GM19023 (cell line): ENCODE data around the gene GTPBP3.

Experiments used
- ATAC-seq: cut with Tn5 transposase; IDR thresholded peaks from one replicate; pipeline ENCODE4 v1.9.1; 2021; ENCODE audit warnings: mild to moderate bottlenecking, moderate library complexity; ENCODE audit not compliant: unreplicated experiment

The GTPBP3 gene

DNA sequence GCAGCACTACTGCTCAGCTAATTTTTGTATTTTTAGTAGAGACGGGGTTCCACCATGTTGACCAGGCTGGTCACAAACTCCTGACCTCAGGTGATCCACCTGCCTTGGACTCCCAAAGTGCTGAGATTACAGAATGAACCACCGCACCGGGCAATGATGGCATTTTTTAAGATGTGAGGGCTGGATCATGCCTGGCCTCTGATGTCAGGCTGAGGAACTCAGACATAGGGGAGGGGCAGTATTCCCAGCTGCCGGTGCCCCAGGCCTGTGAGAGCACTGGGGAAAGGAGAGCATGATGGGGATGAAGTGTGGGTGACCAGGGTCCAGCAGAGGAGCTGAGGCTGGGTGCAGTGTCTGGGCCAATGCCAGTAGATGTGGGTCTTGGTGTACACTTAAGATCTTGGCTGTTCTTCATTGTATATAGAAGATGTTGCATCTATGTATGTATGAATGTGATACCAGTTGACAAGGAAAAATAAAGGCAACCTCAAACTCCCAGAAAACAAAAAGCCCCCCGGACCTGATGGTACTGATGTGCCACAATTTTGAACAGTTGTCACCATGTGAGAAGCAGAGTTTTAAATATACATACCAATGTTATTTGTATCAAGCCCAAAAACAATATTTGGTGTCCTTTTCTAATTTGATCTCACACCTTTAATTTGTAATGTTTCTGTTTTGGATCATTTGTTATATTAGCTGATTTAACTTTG is 43.2 kb downstream of the GTPBP3 start:
- no peak for ATAC-seq

DNA sequence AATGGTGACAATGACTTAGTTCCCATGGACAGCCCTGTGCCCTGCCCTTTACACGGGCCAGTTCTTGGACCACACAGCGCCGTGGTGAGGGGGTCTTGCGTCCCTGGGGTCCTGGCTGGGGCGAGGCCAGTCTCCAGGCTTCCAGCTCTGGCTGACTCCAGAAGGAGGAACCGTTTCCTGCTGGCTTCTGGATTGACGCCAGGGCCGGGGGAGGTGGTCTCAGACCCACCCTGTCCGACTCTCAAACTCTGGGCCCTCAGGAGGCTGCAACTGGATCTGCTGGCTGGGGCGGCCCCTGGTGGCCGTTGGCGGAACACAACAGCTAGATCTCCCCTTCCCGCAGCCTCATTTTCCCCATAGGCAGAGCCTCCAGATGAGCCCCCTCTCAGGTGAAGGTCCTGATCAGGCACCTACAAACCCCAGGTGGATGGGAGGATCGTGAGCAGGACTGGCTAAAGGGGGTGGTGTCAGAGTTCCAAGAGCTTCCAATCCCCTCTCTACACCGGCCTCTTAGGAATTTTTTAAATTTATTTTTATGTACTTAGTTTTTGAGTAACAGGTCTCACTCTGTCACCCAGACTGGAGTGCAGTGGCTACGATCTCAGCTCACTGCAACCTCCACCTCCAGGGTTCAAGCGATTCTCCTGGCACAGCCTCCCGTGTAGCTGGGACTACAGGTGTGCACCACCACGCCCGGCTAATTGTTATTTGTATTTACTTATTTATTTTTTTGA is 48.7 kb downstream of the GTPBP3 start:
- no peak for ATAC-seq

DNA sequence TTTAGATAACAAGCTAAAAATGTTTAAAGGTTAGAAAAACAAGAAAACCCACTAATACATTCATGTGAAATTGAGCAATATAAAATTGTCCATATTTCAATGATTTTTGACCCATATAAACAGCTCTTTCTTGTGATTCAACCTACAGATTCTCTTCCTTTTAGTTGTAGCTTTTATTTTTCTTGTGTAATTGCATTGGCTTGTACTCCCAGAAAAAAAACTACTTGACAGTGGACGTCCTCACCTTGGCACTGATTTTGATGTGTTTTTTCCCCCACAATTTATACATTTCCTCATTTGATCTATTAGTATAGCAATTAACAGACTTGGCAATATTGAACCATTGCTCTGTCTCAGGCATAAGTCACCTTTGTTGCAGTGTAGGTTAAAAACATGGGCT is 51.9 kb downstream of the GTPBP3 start:
- ATAC-seq, result no peak

DNA sequence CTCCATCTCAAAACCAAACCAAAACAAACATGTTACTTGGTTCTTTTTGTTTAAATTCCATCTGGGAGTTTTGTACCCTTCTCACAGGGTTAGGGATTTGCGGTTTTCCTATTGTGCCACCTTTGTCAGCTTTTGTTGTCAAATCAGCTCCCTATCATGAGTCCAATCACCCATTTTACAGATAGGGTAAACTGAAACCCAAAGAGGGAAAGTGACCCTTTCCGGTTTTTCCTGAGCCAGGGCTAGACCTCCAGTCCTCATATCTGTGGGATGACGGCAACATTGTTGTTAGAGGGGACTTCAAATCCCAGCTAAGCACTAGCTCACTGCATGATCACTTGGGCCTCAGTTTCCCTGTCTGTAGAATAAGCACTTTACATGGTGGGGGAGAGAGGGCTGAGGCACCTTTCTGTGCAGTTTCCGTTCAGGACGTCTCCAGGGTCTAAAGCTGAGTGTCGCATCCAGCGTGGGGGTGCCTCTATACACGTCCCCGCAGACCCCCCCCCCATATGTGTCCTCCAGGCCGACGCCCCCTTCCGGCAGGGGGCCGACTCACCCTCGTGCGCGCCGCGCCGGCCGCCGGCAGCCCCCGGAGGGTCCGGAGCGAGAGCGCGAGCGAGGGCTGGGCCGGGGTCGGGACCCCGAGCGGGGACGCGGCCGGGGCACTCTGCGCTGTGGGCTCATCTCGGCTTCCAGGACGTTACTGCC is 52.8 kb downstream of the GTPBP3 start:
- ATAC-seq, result no peak

DNA sequence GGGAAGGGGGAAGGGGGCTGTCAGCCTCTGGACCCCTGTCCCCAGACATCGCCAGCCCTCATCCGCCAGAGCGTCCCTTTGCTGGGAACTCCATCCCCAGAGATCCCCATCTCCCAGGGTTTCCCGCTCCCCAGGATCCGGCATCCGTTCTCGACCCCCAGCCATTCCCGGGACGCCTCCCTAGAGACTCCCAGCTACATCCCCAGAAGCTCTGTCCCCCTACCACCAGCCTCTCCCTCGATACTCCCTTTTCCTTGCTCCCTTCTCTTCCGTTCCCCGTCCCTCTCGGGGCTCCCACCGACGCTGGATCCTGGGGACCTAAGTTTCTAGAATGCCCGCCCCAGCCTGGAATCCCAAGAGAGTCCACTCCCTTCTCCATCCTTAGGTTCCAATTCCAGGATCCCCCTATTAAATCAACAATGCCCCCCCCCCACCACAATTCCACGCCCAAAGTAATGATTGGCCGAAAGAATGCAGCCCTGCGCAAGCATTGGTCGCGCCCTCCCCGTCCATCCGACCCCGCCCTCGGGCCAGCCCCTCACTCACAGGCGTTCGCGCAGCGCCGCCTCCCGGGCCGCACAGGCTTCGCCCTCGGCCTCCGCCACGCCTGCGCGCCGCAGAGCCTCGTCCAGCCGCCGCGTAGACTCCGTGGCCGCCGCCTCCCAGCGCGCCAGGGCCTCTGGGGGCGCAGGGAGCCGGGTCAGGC is 53.5 kb downstream of the GTPBP3 start:
- peak; percentile 81 for ATAC-seq

DNA sequence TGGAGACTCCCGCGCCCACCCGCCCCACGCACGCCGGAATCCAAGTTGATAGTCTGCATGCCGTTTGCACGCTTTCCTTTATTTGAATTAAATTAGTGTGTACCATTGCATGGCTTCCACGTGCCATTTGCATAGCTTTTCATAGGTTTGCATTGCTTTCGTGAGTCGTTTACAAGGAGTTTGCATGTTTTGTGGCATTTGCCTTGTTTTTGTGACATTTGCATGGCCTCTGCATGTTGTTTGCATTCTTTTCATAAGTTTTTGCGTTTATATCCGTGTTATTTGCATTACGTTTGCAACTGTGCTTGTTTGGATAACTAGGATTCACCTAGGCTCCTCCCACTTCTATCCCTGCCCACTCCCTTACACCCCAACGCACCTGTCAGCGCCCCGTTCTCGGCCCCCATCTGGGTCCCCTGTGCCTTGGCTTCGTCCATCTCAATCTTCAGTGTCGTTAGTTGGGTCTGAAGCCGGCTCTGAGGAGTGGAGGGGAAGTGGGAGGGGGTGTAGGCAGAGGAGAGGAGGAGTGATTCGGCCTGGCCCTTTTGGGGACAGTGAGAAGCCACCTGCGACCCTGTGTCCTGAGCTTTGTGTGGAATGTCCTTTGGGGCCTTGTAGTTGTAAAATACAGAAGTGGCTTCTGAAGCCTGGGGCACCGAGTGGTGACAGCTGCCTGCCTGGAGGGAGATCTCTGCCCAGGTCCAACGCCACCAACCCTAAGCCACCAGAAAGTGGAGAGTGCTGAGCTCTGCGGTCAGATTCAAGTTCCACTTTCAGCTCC is 54.2 kb downstream of the GTPBP3 start:
- ATAC-seq, result no peak
